Muscle of back (tissue), 11 donors: Measurements from ENCODE around the gene BDKRB1. TPM values are rescaled to one million over a fixed set of nuclear protein-coding genes. Genes with fewer than 3 reads are reported as not detected.
"Not testable (repeated sequence)": the region's sequence is repeated elsewhere in the genome, so short reads cannot be mapped to it uniquely, and the experiment has no call there.

Source experiments
- DNase-seq, 3 donors: peaks; one replicate each; pipeline versions ENCODE4 v3.0.0 to v3.0.0-alpha.2; 2013
- polyA plus RNA-seq, 10 donors: library from polyadenylated mRNA; unstranded; fragments of 120-200 nt; gene quantifications; one replicate each; pipeline ENCODE4 v1.2.1, GENCODE V29; 2013; ENCODE audit not compliant: insufficient read length in 10 of 10

BDKRB1 gene
- polyA plus RNA-seq, 10 donors, result 0.27 to 1.2 (median 0.82) TPM

DNA sequence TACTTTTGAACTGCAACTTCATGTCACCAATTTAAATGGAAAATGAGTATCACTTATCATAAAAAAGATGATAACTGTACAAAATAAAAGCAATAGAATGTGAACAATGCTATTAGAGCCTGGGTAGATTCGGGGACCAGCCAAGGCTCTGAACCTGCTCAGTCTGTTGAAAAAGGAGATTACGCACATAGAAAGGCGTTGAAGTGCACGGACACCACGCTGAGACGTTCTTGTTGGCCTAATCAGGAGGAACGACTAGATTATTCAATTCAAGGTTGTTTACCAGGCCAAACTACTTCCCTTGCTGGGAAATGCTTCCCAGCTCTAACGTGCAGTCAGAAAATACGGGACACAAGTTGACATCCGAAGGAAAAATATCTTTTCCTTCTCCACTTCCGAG, 23.5 kb upstream of the BDKRB1 start:
- DNase-seq, result no peak

DNA sequence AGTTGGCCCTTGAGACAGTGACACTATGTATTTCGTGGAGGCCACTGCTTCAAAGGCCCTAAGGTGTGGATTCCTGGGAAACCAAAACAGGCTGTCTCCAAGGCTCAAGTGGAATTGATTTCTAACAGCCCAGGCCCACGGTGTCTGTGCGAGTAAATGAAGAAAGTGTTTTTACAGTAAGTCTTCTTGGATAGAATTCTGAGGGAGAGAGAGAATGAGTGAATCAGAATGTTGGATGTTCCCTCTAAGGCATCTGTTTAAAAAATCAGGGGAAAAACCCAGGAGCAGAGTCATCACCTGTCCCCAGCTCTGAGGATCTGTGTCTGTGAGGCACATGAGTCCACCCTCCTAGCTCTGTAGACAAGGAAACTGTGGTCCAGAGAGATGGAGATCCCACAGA, 22.3 kb upstream of the BDKRB1 start:
- peak in 2 of 3 donors; percentile 26 to 48 for DNase-seq

DNA sequence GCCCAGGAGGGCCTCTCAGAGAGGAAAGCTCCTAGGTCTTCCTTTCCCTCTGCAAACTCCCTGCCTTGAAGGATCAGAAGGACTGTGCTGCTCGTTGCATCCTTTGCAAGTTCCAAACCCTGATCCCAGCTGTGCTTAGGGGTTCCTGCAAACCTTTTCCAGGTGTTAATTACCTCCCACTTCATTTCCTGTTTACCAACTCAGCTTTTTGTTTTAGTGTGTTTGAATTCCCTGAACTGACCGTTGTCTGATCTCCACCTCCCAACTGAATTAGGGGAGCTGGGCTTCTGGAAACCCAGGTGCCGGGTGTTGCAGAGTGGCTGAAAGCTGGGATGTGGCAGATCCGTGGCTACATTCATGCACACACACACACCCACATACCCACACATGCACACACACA, 20.6 kb upstream of the BDKRB1 start:
- DNase-seq, result no peak

DNA sequence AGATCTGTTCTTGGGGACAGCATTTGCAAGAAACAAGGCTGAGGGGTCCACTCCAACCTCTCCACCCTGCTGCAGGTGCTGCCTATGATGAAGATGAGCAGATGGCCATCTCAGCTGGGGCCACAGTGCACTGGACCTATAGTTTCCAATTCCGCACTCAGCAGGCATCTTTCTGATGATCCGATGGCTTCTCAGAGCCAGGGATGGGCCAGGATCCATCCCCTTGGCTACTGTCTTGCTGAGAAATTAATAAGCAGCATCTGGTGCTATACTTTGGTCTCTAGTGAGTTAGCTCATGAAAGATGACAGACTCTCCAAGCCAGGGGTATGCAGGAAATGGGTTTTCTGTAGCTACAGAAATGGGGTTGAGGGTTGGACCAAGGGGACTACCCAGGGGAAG, 18.4 kb upstream of the BDKRB1 start:
- DNase-seq, result no peak

DNA sequence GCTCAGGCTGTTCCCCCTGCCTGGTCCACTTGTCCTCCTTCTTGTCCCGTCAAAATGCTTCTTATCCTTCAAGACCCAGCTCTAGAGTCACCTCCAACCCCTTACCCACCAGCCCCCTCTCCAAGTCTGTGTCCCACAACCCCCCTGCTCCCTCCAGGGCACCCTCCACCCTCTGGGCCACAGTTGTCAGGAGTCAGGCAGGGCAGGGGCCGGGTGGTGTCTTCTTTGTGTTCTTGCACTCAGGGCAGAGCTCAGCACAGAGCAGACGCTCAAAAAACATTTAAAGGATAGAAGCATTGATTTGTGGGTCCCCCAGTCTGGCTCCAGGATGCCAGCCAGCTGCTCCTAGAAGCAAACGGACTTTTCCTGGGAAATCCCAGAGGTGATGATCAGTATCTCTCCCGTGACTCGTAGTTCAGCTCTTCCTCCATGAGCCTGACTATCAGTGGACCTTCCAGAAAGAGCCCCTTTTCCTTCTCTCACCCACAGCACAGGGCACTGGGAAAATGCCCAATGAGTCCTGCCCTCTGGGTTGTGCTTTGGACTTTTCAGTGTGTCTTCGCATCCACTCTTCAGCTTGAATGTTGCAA, 17.2 kb upstream of the BDKRB1 start:
- no peak for DNase-seq

DNA sequence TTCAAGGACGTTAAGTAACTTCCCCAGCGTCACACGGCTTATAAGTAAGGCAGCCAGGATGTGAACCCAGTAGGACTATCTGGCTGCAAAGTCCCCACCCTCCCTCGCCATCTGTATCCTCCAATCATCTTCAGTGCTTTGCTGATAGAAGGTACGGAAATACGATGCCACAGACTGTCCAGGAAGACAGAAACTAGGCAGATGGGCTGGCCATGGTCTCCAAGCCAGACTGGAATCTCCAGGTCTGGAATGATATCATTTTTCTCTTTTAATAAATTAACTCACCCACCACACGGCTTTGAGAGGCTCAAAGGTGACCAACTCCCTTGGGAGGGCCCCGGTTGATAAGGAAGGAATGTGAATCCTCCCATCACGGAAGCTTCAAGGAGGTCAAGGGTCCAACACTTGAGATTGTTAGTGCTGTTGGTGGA, 16.3 kb upstream of the BDKRB1 start:
- DNase-seq, result no peak

DNA sequence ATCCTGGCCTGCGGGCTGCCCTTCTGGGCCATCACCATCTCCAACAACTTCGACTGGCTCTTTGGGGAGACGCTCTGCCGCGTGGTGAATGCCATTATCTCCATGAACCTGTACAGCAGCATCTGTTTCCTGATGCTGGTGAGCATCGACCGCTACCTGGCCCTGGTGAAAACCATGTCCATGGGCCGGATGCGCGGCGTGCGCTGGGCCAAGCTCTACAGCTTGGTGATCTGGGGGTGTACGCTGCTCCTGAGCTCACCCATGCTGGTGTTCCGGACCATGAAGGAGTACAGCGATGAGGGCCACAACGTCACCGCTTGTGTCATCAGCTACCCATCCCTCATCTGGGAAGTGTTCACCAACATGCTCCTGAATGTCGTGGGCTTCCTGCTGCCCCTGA, 15.4 kb upstream of the BDKRB1 start:
- DNase-seq, result no peak

DNA sequence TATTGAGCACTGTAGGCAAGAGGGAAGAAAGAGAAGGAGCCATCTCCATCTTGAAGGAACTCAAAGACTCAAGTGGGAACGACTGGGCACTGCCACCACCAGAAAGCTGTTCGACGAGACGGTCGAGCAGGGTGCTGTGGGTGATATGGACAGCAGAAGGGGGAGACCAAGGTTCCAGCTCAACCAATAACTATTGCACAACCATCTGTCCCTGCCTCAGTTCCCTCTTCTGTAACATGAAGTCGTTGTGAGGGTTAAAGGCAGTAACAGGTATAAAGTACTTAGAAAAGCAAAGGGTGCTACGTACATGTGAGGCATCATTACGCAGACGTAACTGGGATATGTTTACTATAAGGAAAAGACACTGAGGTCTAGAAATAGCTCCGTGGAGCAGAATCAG, 13.9 kb upstream of the BDKRB1 start:
- no peak for DNase-seq

DNA sequence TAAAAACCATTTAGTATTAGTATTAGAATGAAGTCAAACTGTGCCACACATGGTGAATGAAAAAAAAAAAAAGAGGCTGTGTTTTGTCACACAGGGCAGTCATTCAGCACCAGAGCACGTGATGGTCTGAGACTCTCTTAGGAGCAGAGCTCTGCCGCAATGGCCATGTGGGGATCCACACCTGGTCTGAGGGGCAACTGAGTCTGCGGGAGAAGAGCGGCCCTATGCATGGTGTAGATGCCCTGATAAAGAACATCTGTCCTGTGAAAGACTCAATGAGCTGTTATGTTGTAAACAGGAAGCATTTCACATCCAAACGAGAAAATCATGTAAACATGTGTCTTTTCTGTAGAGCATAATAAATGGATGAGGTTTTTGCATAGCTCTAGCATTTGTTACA, 12.2 kb upstream of the BDKRB1 start:
- no peak for DNase-seq

DNA sequence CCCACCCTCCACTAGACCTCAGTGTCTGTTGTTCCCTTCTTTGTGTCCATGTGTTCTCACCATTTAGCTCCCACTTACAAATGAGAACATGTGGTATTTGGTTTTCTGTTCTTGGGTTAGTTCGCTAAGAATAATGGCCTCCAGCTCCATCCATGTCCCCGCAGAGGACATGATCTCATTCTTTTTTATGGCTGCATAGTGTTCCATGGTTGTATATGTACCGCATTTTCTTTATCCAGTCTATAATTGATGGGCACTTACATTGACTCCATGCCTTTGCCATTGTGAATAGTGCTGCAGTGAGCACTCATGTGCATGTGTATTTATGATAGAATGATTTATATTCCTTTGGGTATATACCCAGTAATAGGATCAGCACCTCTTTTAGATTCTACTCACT, 10.9 kb upstream of the BDKRB1 start:
- DNase-seq, result not testable (repeated sequence)

DNA sequence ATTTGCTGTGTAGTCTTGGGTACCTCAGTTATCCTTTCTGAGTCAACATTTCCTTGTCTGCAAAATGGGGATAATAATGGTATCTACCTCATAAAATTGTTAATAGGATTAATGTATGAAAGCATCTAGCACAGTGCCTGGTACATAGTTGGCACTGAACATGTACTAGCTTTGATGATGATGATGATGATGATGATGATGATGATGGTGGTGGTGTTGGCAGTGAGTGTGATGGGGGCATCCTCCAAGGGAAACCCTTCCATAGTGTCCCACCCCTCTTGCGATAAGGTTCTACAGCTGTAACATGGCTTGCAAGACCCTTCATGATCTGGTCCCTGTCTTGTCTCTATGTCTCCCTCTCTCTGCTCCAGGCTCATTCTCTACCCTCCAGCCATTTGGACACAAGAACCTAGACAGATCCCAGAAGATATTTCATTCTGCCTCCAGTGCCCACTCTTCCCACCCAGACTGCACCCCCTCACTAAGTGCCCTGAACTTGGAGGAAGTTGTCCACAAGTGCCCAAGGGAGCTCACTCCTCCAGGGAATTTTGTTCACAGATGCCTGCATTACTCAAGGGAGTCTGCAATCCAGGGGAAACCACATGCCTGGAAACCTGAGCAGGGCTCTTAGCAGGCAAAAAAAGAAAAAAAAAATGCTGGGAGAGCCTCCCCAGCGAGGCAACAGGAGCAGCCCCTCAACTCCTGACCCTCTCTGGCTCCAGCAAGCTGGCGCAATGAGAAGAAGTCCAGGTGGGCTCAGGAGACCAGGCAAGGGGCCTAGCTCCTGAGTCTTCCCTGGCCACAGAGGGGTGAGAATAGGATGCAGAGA, 10.1 kb upstream of the BDKRB1 start:
- DNase-seq, result peak in 1 of 3 donors; percentile 54

DNA sequence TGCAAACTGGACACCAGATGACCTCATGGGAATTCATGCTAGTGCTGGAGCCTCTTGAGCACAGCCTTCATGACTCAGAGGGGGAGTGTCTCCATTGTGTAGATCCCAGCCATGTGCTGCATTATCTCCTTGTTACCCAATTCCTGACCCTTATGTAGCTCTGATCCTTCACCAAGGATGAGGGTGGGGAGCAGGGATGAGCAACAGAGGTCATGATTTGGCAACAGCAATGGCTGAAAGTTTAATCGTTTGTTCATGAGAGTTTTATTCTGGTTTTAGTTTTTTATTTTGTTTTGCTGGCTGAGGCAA, 9.5 kb upstream of the BDKRB1 start:
- peak in 1 of 3 donors; percentile 86 for DNase-seq

DNA sequence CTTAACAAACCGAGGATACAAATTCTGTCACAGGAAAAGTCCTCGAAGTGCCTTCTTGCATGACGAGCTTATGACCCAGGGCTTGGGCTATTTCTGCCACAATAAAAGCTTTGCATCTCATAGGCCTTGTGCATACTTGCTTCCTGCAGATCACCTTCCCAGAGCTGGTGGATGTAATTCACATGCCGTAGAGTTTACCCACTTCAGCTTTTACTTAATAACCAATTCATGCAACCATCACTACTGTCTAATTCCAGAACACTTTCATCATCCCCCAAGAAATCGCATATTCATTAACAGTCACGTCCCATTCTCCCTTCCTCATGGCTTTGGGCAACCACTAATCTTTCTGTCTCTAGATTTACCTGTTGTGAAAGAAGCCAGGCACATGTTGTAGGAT, 9.0 kb upstream of the BDKRB1 start:
- DNase-seq, result no peak

DNA sequence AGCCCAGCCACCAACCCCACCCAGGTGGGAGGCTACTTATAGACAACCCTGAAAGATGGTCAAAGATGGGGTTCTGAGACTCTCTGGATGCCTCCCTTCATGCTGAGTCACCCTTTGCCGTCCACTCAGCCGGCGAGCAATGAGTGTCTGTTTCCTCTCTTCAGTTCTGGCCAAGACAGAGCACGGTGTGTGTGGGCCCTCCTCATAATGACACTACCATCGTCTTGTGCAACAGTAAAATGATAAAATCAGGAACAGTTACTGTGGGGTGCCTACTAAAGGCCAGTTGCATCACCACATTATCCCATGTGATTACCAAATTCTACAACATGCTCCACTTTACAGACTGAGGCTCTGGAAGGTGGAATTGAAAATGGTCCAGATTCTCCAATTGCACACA, 7.0 kb upstream of the BDKRB1 start:
- DNase-seq, result peak in 1 of 3 donors; percentile 71

DNA sequence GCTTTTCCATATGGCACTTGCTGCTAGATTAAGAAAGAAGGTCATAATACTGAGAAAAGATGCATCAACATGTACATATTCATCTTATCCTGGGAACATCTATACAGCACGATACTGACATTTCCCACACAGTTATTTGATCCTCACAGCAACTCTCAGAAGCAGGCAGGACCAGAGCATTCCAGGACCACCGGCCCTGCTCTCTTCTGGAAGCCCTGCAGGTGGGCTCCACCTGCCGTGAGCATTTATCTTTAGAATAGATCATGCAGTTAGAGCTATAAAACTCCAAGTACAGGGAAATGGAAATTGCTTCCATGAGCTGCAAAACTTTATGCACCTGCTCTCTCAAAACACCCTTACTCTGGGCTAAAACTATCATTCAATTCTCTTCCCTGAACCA, 5.5 kb upstream of the BDKRB1 start:
- no peak for DNase-seq

DNA sequence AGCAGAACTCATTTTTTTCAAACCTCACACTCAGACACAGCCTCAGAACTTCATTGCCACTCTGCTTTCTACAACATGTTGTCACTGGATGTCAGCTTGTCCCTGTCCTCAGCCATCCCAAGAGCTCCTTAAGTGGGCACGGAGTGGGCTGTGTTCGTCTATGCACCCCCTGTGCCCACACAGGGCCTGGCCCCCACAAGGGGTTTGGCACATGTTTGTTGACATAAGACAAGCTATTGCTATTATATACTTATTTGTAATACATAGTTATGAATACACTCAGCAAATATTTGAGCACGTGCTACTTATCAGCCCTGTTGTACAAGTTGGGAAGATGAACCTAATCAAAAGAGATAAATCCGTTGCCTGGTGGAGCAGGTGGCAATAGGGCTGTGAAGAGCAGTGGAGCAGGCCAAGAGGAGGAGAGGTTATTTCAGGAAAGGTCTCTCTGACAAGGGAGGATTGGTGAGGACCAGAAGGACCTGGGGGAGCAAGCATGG, 4.3 kb upstream of the BDKRB1 start:
- no peak for DNase-seq

DNA sequence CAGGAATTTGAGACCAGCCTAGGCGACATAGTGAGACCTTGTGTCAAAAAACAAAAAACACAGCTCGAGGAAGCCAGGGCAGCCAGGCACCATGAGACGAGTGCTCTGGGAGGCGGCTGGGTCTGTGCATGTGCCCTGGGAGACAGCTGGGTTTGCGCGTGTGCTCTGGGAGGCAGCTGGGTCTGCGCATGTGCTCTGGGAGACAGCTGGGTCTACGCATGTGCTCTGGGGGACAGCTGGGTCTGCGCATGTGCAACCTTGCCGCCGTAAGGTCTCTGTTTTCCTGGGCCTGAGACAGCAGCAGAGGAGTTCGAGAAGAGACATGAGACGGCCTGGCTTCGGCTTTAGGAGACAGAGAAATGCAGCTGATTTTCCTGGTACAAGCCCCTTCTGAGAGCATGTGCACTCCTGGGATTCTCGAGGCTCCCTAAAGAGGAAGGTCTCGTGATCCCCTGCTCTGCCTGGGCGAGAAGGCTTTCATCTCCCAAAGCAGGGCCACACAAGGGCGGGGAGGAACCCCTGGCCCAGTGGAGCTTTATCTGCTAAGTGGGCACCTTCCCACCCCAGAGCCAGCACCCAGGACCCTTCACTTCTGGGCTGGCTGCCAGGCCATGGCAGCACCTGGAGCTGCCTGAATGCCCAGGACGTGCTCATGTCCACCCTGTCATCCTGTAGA, 3.5 kb upstream of the BDKRB1 start:
- no peak for DNase-seq

DNA sequence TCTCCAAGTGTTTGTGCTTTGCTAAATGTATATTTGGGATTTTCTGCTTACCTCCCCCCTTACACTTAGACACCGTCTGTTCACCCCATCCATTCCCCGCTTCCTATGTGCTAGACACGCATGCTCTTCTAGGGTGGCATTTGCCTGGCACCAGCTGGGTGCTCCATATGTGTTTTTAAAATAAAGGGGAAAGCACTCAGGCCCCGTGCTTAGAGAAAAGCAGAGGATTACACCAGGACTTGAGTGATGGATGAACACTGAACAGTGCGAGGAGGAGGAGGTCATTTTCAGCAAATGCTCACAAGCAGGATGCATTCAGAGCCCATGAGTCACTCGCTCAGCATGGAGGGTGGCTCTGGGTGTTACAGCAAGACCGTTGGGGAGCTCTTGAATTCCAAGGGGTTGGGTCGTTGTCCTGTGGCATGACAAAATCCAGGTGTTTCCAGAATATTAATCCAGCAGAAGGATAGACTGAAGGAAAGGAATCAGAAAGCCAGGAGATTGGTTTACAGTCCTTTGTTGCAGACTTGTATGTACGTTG, 2.9 kb upstream of the BDKRB1 start:
- DNase-seq, result peak in 1 of 3 donors; percentile 90

DNA sequence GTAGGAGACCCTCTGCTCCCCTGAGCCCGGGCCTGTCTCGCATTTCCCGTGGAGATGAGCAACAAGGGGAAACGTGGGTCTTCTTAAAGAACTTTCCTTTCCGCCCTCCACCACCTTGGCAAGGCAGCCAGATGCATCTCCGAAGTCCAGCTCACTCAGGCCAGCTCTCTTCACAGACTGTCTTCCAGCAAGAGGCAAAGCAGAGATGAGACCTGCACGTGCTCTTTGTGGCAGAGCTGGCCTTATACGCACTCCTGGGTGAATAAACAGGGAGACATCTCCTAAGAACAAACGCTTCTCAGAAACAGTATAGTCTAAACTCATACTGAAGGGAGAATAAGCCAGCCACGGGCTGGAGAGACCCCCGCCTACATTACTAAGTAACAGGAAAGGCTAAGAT, 1.3 kb upstream of the BDKRB1 start:
- DNase-seq, result no peak

DNA sequence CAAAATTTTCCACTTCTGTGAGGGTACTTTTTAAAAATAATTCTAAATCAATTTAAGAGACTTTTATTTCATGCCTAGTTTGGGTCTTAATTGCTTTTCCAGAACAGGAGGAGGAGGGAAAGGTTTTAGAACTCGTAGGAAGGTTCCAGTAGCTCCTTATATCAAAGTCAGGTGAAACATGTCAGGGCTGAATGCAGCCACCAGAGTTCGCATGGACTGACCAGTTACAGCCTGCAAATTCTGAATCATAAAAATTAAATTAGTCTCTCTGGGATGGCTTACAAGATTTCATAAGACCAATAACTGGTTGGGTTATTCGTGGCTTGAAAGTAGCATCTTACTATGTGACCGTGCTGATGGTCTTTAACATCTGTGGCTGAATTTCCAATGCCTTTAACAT, 397 bp downstream of the BDKRB1 start:
- DNase-seq, result no peak

DNA sequence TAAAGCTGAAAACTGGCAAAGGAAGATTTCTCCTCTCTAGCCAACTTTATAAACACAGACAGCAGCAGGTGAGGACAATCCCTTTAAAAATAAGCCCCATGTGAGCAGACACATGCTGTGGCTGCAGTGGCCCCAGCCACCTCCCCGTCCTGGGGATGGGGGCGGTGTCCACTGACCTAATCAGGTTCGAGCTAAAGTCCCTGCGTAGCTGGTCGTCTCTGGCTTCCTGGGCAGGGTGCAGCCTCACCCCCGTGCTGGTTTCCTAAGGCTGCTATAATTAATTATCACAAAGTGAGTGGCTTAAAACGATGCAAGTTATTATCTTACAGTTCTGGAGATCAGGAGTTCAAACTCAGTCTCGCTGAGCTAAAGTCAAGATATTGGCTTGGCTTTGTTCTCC, 1.0 kb downstream of the BDKRB1 start:
- DNase-seq, result no peak

DNA sequence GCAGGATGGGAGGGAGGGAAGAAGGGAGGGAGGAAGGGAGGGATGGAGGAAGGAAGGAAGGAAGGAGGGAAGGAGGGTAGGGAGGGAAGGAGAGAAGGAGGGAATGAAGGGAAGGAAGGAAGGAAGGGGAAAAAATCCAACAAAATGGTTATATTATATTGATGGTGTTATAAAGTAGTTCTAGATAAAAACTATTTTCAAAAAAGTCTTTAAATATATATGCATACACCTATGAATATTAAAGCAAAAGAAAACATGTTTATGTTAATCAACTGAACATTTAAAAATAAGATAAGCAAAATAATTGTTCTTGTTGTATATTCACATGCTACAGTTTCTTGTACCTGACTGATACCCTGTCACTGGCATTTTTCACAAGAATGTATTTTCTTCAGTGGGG, 1.9 kb downstream of the BDKRB1 start:
- DNase-seq, result no peak

DNA sequence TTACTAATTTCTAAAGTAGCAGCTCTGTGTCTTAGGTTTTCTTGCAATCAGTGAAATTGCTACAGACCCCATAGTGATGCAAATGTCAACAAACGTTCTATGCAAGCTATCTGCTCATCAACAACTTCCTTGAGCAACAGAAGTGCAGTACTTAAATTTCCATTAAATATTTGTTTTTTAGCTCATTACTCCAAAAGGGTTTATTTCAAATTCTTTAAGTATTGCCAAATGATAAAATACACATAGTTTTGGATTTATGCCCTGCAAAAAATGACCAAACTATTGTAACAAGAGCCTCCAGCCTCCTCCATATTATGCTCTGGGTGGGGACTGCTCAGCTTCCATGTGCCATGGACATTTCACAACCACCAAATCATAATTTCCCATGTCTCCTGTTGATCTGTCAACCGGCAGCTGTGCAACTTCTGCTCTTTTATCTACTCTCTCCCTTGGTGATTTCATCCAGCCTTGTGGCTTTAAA, 4.4 kb downstream of the BDKRB1 start:
- no peak for DNase-seq
